HG03025 (cell line): ENCODE measurements around the gene UPK3BL1.
"Not testable (repeated sequence)": the region's sequence is repeated elsewhere in the genome, so short reads cannot be mapped to it uniquely, and the experiment has no call there.

Source experiments
- ATAC-seq: cut with Tn5 transposase; IDR thresholded peaks from one replicate; pipeline ENCODE4 v1.9.1; 2021; ENCODE audit warnings: mild to moderate bottlenecking, moderate library complexity; ENCODE audit not compliant: unreplicated experiment, low FRiP score

Gene UPK3BL1

DNA sequence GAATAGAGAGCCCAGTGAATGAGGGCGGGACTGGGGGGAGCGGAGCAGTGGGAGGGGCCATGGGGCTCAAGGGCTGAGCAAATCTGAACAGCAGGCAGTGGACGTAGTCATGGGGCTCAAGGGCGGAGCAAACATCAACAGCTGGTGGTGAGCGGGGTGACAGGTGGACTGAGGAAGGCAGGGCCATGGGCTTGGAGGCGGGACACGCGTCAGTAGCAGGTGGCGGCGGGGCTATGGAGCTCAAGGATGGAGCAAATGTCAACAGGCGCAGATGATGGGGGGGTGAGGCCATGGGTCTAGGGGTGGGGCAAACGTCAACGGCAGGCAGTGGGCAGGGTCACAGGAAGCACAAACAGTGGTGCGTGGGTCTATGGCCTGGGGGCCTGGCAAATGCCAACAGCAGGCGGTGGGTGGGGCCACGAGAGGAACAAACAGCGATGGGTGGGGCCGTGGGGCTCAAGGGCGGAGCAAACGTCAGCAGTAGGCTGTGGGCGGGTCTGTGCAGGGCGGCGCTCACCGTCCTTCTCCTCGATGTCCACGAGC is 50.0 kb downstream of the UPK3BL1 start:
- peak; percentile 43 for ATAC-seq

DNA sequence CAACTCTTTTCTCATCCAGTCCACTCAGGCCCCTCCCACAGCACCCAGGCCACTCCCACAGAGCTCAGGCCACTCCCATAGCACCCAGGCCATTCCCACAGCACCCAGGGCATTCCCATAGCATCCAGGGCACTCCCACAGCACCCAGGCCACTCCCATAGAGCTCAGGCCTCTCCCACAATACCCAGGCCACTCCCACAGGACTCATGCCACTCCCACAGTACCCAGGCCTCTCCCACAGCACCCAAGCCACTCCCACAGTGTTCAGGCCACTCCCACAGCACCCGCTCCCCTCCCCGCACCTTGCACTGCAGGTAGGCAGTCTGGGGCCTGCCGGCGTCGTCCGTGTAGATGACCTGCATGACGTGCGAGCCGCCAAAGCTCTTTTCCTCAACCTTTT is 52.7 kb downstream of the UPK3BL1 start:
- ATAC-seq = not testable (repeated sequence)
